ENCODE data around the gene LRRN3.

The LRRN3 gene

DNA sequence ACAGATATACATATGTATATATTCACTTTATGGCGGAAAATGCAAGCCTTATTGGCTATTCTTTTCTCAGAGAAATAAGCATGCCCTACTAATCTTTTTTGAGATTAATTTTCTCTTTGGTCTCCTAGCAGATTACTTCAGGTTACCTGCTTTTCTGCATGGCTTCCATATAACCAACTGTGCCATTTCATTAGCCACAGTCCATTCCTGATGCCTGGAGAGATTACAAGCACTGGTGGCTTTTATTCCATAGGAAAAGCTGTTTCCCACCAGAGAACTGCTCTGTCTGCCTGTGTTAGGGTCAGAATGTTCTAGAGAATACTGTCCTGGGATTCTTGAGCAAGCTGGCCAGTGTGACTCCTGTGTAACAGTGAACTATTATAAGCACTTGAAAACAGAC lies 59.8 kb downstream of the LRRN3 start:
- TF ChIP-seq, protein P1, sequence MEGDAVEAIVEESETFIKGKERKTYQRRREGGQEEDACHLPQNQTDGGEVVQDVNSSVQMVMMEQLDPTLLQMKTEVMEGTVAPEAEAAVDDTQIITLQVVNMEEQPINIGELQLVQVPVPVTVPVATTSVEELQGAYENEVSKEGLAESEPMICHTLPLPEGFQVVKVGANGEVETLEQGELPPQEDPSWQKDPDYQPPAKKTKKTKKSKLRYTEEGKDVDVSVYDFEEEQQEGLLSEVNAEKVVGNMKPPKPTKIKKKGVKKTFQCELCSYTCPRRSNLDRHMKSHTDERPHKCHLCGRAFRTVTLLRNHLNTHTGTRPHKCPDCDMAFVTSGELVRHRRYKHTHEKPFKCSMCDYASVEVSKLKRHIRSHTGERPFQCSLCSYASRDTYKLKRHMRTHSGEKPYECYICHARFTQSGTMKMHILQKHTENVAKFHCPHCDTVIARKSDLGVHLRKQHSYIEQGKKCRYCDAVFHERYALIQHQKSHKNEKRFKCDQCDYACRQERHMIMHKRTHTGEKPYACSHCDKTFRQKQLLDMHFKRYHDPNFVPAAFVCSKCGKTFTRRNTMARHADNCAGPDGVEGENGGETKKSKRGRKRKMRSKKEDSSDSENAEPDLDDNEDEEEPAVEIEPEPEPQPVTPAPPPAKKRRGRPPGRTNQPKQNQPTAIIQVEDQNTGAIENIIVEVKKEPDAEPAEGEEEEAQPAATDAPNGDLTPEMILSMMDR (IDR thresholded peaks at IDR 0.05), result no peak

DNA sequence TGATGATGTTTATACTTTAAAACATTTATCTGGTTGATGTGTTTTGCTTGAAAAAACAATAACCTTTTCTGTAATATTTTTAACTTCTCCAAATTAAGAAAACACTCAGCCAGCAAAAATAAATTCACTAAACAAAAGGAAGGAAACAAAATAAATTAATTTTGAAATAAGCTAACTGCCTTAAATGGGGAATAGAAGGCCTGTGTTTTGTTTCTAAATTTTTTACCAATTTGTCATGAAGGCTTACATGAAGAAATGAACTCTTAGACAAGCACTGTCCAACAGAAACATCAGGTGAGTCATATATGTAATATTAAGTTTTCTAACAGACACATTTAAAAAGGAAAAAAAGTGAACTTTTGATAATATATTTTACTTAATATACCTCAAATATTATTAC lies 68.5 kb downstream of the LRRN3 start:
- TF ChIP-seq, protein P1 (IDR thresholded peaks at IDR 0.05), result no peak

DNA sequence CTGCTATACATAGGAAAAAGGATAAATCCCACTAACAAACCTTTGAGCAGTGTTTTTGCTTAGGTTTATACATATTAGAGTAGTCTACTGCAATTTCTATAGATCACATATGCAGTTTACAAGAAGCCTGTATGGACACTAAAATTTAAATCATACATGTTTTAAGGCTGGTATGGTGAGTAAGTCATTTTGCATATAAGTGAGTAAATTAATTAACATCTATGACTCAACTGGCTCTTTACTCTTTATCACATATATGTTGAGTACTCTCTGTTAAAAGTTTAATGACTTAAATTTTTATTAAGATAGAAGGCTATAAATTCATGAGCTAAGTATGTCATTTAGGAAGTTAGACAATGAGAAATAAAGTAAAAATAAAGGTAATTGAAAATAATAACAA lies 69.4 kb downstream of the LRRN3 start:
- TF ChIP-seq, protein P1 (IDR thresholded peaks at IDR 0.05), result no peak

DNA sequence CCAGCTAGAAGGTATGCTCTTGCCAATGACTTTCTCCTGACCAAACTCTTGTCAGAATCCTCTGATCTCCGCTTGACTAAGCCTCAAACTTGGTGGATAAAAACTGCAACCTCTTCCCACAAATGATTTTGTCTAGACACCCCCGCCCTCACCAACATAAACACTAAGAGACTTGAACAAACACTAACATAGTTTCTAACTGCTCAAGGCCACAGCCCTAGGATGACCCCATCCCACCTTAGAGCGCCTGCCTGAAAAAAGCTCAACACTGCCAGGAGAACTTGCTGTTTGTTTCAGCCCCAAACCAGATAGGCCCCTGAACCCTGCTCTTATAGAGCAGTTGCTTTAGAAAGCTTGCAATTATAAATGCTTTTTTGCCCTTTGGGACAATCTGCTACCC lies 71.8 kb downstream of the LRRN3 start:
- TF ChIP-seq, protein P1 (IDR thresholded peaks at IDR 0.05), result no peak

DNA sequence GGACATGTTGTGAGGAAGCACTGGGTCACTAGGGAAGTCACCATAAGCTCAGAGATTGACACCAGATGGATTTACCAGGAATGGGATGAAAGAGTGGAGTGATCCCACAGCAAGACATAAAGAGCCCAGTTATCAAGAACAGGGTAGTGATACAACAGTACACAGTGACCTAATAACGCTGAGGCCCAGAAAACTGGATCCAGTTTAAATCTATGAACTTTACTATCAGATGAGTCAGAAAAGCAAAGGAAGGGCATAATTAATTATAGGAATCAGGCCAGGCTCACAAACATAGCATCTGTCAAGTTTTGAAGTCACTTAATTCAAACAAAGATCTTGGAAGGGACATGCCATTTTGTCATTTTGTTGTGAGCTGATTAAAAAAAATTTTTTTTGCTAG lies 73.5 kb downstream of the LRRN3 start:
- TF ChIP-seq, protein P1 (IDR thresholded peaks at IDR 0.05), result no peak

DNA sequence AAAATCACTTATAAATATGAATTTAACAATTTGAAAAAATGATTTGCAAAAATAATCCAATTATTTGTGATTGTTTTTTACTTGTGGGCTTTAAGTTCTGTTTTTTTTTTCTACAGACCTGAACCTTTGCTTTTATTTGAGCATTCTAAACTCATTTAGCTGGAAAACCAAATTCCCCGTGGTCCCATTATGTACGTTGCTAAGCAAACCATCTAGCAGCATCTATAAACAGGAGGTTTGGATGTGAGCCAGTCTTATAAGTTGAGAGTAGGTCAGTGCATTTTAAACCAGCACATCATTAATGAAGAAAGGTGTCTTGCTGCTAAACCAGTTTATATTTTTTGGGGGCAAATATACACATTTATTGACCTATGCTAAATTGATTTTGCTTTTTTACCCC lies 77.3 kb downstream of the LRRN3 start:
- TF ChIP-seq, protein P1 (IDR thresholded peaks at IDR 0.05), result no peak

DNA sequence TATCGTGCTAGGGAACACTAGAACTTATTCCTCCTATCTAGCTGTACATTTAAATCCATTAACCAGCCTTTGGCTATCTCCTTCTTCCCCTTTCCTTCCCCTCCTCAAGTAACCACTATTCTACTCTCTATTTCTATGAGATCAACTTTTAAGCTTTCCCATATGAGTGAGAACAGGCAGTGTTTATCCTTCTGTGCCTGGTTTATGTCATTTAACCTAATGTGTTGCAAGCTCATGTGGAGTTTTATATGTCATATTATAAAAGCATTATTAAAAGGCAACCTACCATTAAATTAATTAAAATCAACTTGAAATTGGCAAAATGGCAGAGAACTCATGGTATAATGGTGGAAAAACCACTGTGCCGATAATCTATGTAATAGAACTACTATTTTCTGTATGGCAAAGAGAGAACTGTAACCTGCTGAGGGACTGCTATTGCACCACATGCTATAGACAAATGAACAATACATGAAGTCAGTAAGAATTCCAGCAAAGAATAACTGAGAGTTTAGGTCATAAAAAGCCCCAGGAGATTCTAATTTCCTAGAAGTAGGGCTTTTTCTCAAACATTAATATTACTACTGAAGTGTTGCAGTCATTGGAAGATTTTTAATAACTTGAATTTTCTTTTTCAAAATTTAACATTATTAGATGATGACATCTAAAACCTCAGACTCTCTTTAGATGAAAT lies 81.8 kb downstream of the LRRN3 start:
- TF ChIP-seq, protein P1 (IDR thresholded peaks at IDR 0.05), result no peak

DNA sequence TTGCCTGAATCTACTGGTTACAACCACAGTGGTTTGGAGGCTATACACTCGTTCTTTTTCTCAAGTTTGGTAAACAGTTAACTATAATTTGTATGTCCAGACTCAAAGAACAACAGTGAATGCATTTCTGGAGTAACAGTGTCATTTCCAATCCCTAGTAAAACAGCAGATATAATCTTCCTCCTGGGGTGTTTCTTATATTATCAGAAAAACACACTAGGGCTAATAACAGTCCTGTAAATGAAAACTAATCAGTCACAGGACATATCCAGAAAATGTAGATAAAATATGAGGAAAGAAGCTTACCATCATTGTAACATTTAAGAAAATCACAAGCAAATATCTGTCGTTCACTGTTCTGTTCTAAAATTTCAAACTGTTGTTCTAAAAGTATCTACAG lies 82.6 kb downstream of the LRRN3 start:
- TF ChIP-seq, protein P1 (IDR thresholded peaks at IDR 0.05), result no peak
